AML-193 (cell line): ENCODE measurements around the gene ST7L.

Experiments used
- DNase-seq, 2 experiments: peaks; one replicate each; lab custom pipeline; 2025; lab: John Stamatoyannopoulos, UW

Gene ST7L

GRCh38 chr1:112618114-112618720 lies 724 bp downstream of the ST7L start:
- DNase-seq, result peak; percentile 31 to 38

GRCh38 chr1:112614460-112615065 lies 4.4 kb downstream of the ST7L start:
- peak; percentile 55 to 64 for DNase-seq

GRCh38 chr1:112605633-112606327 lies 13.2 kb downstream of the ST7L start:
- DNase-seq, result no peak

GRCh38 chr1:112603541-112603940 lies 15.4 kb downstream of the ST7L start:
- DNase-seq, result no peak

GRCh38 chr1:112603012-112603411 lies 15.9 kb downstream of the ST7L start:
- no peak for DNase-seq

GRCh38 chr1:112599477-112599876 lies 19.5 kb downstream of the ST7L start:
- no peak for DNase-seq

GRCh38 chr1:112594208-112594876 lies 24.6 kb downstream of the ST7L start:
- DNase-seq, result no peak

- DNase-seq, result no peak
These were observed 29.2 kb downstream of the ST7L start for GRCh38 chr1:112589766-112590165.

GRCh38 chr1:112583366-112583765 lies 35.6 kb downstream of the ST7L start:
- no peak for DNase-seq

- no peak for DNase-seq
These were observed 37.3 kb downstream of the ST7L start for GRCh38 chr1:112581586-112582192.

GRCh38 chr1:112579801-112580510 lies 39.0 kb downstream of the ST7L start:
- DNase-seq, result no peak

GRCh38 chr1:112576240-112576639 lies 42.7 kb downstream of the ST7L start:
- no peak for DNase-seq

- no peak for DNase-seq
These were observed 43.7 kb downstream of the ST7L start for GRCh38 chr1:112575154-112575804.

GRCh38 chr1:112565800-112566199 lies 53.1 kb downstream of the ST7L start:
- no peak for DNase-seq

GRCh38 chr1:112564081-112564480 lies 54.9 kb downstream of the ST7L start:
- DNase-seq, result no peak

- DNase-seq, result no peak
These were observed 55.6 kb downstream of the ST7L start for GRCh38 chr1:112563341-112563740.

GRCh38 chr1:112558634-112559033 lies 60.3 kb downstream of the ST7L start:
- DNase-seq, result no peak

- DNase-seq, result no peak
These were observed 61.6 kb downstream of the ST7L start for GRCh38 chr1:112557385-112557784.

GRCh38 chr1:112554411-112554810 lies 64.5 kb downstream of the ST7L start:
- no peak for DNase-seq

- no peak for DNase-seq
These were observed 69.4 kb downstream of the ST7L start for GRCh38 chr1:112549590-112549989.

- no peak for DNase-seq
These were observed 70.4 kb downstream of the ST7L start for GRCh38 chr1:112548547-112548946.
